SK-N-SH treated with all-trans-retinoic acid at 6 μM for 48 hours (cell line): ENCODE data around the gene HAPLN2.
"Not testable (repeated sequence)": the region's sequence is repeated elsewhere in the genome, so short reads cannot be mapped to it uniquely, and the experiment has no call there.

Source experiments
- ATAC-seq: fragments of 200-7000 bp; cut with Tn5 transposase; 3 replicates; pipeline ENCODE4 v1.9.1; 2020; ENCODE audit warnings: mild to moderate bottlenecking, moderate library complexity
- ARNTL ChIP-seq: fragments of 450-650 bp; formaldehyde crosslinking; IDR thresholded peaks from 2 replicates; pipeline ENCODE4 v1.5.0; 2020; ENCODE audit warnings: low read depth, mild to moderate bottlenecking, moderate library complexity, borderline replicate concordance
- BACH2 ChIP-seq: fragments of 250-450 bp; sonication (Bioruptor Pico); IDR thresholded peaks from 2 replicates; pipeline ENCODE4 v1.9.0; 2021; ENCODE audit warnings: mild to moderate bottlenecking, borderline replicate concordance
- CREB5 ChIP-seq: fragments of 250-450 bp; sonication (Bioruptor Pico); IDR thresholded peaks from 2 replicates; pipeline ENCODE4 v1.5.1; 2020; ENCODE audit warnings: low read depth, mild to moderate bottlenecking, moderate library complexity
- CSDC2 ChIP-seq: fragments of 250-450 bp; sonication (Bioruptor Pico); IDR thresholded peaks from 2 replicates; pipeline ENCODE4 v1.5.0; 2020; ENCODE audit warnings: mild to moderate bottlenecking, moderate library complexity
- ESRRG ChIP-seq: fragments of 250-450 bp; sonication (Bioruptor Pico); IDR thresholded peaks from 2 replicates; pipeline ENCODE4 v1.6.1; 2021; ENCODE audit warnings: mild to moderate bottlenecking
- GLIS3 ChIP-seq: fragments of 250-450 bp; sonication (Bioruptor Pico); IDR thresholded peaks from 2 replicates; pipeline ENCODE4 v1.5.0; 2020; ENCODE audit warnings: mild to moderate bottlenecking, moderate library complexity
- ISL1 ChIP-seq: fragments of 250-450 bp; sonication (Bioruptor Pico); IDR thresholded peaks from 2 replicates; pipeline ENCODE4 v2.1.2; 2022; ENCODE audit warnings: mild to moderate bottlenecking, moderate library complexity
- OSR1 ChIP-seq: fragments of 250-450 bp; sonication (Bioruptor Pico); IDR thresholded peaks from 2 replicates; pipeline ENCODE4 v1.8.0; 2022; ENCODE audit warnings: moderate library complexity, mild to moderate bottlenecking, inconsistent platforms
- RARB ChIP-seq: fragments of 250-450 bp; sonication (Bioruptor Pico); IDR thresholded peaks from 2 replicates; pipeline ENCODE4 v1.8.0; 2021; ENCODE audit warnings: mild to moderate bottlenecking, moderate library complexity
- SNAI2 ChIP-seq: fragments of 250-450 bp; sonication (Bioruptor Pico); IDR thresholded peaks from 2 replicates; pipeline ENCODE4 v1.5.0; 2020; ENCODE audit warnings: mild to moderate bottlenecking, moderate library complexity
- TCF4 ChIP-seq: fragments of 250-450 bp; sonication (Bioruptor Pico); IDR thresholded peaks from 2 replicates; pipeline ENCODE4 v1.8.0; 2021; ENCODE audit warnings: mild to moderate bottlenecking, moderate library complexity, borderline replicate concordance
- TOX ChIP-seq: fragments of 250-450 bp; sonication (Bioruptor Pico); IDR thresholded peaks from 2 replicates; pipeline ENCODE4 v1.8.0; 2021; ENCODE audit warnings: mild to moderate bottlenecking, moderate library complexity, borderline replicate concordance
- TSHZ2 ChIP-seq: fragments of 250-450 bp; sonication (Bioruptor Pico); IDR thresholded peaks from 2 replicates; pipeline ENCODE4 v1.5.0; 2020; ENCODE audit warnings: mild to moderate bottlenecking, moderate library complexity
- ZNF70 ChIP-seq: fragments of 450-650 bp; formaldehyde crosslinking; IDR thresholded peaks from 2 replicates; pipeline ENCODE4 v1.5.0; 2020; ENCODE audit warnings: mild to moderate bottlenecking, moderate library complexity
- ZNF8 ChIP-seq: fragments of 450-650 bp; formaldehyde crosslinking; IDR thresholded peaks from 2 replicates; pipeline ENCODE4 v1.5.0; 2020; ENCODE audit warnings: mild to moderate bottlenecking, moderate library complexity
- TF ChIP-seq, protein P1 (sequence below): fragments of 250-450 bp; sonication (Bioruptor Pico); IDR thresholded peaks from 2 replicates; pipeline ENCODE4 v1.5.1; 2021; ENCODE audit warnings: mild to moderate bottlenecking, moderate library complexity
- TF ChIP-seq, protein P2 (sequence below): fragments of 250-450 bp; sonication (Bioruptor Pico); IDR thresholded peaks from 2 replicates; pipeline ENCODE4 v1.8.0; 2020; ENCODE audit warnings: mild to moderate bottlenecking, moderate library complexity, borderline replicate concordance
- TF ChIP-seq, protein P3 (sequence below): fragments of 250-450 bp; sonication (Bioruptor Pico); IDR thresholded peaks from 2 replicates; pipeline ENCODE4 v1.8.0; 2021; ENCODE audit warnings: low read depth, mild to moderate bottlenecking, moderate library complexity, borderline replicate concordance

The HAPLN2 gene

DNA sequence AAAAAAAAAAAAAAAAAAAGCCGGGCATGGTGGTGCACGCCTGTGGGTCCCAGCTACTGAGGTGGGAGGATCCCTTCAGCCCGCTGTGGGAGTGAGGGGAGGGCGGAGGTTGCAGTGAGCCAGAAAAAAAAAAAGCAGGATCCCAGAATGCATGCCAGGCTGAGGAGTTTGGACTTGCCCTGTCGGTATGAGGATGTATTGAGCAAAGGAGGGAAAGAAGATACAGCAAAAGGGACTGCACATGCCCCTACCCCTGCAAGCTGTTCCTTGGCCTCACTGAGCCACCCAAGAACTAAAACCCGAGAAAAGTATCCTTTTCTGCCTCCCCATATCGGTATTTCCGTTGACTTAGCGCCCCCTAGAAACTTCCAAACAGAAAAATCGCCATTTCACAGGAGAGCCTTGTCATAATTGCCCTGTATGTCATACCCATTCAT lies 16.6 kb upstream of the HAPLN2 start:
- no peak for TF ChIP-seq SNAI2 (CRISPR knock-in tag)
- TF ChIP-seq, all 23 proteins: peak for 0
- ATAC-seq, result no peak

DNA sequence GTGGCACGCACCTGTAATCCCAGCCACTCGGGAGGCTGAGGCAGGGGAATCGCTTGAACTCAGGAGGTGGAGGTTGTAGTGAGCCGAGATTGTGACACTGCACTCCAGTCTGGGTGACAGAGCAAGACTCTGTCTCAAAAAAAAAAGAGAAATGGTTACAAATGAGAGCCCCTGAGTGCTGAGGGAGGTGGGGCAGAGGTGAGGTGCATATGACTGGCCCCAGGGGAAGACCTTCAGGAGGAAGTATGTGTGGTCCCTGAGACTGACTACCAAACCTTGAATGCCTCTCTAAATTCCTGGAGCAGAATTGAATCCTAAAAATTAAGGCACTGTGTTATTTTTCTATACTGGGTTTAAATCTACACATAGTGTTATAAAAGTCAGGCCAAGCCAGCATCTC lies 11.9 kb upstream of the HAPLN2 start:
- ATAC-seq, result not testable (repeated sequence)

DNA sequence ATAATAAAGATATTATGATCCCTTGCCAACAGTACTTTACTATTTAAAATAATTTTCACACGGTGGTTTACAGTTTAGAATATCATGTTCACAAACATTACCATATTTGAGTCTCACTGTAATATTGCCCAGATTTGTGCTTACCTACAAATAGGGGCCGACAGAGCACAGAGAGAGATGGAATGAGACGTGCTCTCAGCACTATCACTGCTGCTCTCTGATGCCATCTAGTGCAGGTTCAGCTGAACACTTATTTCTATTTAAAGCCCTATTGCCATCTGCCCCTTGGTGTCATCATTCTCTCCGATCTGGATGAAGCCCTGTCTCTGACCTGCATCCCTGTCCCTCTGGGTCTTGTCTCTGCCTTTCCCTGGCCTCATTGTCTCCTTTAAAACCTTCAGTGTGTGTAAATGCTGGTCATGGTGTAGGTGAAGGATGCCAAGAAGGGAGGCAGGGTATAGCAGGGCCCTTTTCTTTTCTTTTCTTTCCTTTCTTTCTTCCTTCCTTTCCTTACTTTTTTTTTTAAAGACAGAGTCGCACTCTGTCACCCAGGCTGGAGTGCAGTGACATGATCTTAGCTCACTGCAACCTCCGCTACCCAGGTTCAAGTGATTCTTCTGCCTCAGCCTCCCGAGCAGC lies 11.1 kb upstream of the HAPLN2 start:
- TF ChIP-seq TOX (CRISPR knock-in tag), result no peak
- no peak for TF ChIP-seq CSDC2 (CRISPR knock-in tag)
- no peak for TF ChIP-seq ISL1 (CRISPR knock-in tag)
- no peak for TF ChIP-seq BACH2 (CRISPR knock-in tag)
- TF ChIP-seq RARB, result no peak
- TF ChIP-seq, protein P1, sequence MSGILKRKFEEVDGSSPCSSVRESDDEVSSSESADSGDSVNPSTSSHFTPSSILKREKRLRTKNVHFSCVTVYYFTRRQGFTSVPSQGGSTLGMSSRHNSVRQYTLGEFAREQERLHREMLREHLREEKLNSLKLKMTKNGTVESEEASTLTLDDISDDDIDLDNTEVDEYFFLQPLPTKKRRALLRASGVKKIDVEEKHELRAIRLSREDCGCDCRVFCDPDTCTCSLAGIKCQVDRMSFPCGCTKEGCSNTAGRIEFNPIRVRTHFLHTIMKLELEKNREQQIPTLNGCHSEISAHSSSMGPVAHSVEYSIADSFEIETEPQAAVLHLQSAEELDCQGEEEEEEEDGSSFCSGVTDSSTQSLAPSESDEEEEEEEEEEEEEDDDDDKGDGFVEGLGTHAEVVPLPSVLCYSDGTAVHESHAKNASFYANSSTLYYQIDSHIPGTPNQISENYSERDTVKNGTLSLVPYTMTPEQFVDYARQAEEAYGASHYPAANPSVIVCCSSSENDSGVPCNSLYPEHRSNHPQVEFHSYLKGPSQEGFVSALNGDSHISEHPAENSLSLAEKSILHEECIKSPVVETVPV (CRISPR knock-in tag), result no peak
- TF ChIP-seq TSHZ2, result no peak
- no peak for TF ChIP-seq ESRRG (CRISPR knock-in tag)
- TF ChIP-seq TCF4, result no peak
- no peak for TF ChIP-seq ZNF8 (CRISPR knock-in tag)
- TF ChIP-seq SNAI2 (CRISPR knock-in tag), result no peak
- TF ChIP-seq GLIS3, result no peak
- no peak for TF ChIP-seq CREB5
- TF ChIP-seq ZNF70 (CRISPR knock-in tag), result no peak
- TF ChIP-seq, protein P2, sequence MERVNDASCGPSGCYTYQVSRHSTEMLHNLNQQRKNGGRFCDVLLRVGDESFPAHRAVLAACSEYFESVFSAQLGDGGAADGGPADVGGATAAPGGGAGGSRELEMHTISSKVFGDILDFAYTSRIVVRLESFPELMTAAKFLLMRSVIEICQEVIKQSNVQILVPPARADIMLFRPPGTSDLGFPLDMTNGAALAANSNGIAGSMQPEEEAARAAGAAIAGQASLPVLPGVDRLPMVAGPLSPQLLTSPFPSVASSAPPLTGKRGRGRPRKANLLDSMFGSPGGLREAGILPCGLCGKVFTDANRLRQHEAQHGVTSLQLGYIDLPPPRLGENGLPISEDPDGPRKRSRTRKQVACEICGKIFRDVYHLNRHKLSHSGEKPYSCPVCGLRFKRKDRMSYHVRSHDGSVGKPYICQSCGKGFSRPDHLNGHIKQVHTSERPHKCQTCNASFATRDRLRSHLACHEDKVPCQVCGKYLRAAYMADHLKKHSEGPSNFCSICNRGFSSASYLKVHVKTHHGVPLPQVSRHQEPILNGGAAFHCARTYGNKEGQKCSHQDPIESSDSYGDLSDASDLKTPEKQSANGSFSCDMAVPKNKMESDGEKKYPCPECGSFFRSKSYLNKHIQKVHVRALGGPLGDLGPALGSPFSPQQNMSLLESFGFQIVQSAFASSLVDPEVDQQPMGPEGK (CRISPR knock-in tag), result no peak
- TF ChIP-seq OSR1 (CRISPR knock-in tag), result no peak
- ATAC-seq, result peak; percentile 99

DNA sequence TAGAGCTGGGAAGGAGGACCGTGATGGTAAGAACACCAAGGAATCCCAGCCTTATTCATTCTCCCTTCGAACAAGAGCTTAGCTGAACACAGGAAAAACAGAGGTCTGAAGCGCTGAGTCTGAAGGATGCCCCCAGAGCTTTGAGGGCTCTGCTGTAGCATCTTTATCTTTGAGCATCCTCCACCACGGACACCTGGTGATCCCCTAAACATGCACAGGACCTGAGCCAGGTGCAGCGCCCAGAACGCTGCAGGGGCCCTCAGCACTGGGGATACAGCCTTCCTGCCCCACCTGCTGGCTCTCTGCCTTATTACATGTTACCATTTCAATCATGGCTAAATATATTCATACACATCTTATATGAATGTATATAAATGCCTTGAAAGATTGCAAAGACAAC lies 10.2 kb upstream of the HAPLN2 start:
- TF ChIP-seq CSDC2 (CRISPR knock-in tag), result no peak
- TF ChIP-seq SNAI2 (CRISPR knock-in tag), result no peak
- TF ChIP-seq, protein P3, sequence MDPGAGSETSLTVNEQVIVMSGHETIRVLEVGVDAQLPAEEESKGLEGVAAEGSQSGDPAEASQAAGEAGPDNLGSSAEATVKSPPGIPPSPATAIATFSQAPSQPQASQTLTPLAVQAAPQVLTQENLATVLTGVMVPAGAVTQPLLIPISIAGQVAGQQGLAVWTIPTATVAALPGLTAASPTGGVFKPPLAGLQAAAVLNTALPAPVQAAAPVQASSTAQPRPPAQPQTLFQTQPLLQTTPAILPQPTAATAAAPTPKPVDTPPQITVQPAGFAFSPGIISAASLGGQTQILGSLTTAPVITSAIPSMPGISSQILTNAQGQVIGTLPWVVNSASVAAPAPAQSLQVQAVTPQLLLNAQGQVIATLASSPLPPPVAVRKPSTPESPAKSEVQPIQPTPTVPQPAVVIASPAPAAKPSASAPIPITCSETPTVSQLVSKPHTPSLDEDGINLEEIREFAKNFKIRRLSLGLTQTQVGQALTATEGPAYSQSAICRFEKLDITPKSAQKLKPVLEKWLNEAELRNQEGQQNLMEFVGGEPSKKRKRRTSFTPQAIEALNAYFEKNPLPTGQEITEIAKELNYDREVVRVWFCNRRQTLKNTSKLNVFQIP (CRISPR knock-in tag), result no peak
- TF ChIP-seq ARNTL, result no peak
- TF ChIP-seq, all 23 proteins: peak for 0
- peak; percentile 88 for ATAC-seq

GRCh38 chr1:156610072-156610471 lies 9.1 kb upstream of the HAPLN2 start:
- not testable (repeated sequence) for ATAC-seq
